CD4-positive, alpha-beta T cell treated with Interleukin-15 for 1 hour (primary cell): ENCODE measurements around the gene C10orf71.

Source experiments
- DNase-seq: peaks from one replicate; pipeline ENCODE4 v3.0.0-alpha.2; 2020

Gene C10orf71

GRCh38 chr10:49294731-49295130, 4.2 kb upstream of the C10orf71 start:
- DNase-seq = no peak

- no peak for DNase-seq
Measured at GRCh38 chr10:49295297-49295696, 3.7 kb upstream of the C10orf71 start.

DNA sequence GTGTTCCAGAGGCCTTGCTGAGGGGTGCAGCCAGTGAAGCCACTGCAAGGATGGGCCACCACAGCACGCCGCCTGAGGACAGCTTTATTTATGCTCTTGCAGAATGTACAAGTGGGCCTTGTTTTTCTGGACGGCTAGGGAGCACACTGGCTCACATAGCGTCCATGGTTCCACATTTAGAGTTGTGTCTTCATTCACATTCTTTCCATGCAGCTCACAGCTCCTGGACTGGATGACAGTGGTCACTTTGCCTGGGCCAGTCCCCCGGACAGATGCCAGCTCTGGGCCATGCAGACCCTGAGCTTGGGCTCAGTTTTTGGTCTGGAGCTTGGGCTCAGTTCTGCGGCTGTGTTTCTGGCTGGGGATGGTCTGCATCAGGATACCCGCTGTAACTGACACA, 2.6 kb upstream of the C10orf71 start:
- DNase-seq = no peak

DNA sequence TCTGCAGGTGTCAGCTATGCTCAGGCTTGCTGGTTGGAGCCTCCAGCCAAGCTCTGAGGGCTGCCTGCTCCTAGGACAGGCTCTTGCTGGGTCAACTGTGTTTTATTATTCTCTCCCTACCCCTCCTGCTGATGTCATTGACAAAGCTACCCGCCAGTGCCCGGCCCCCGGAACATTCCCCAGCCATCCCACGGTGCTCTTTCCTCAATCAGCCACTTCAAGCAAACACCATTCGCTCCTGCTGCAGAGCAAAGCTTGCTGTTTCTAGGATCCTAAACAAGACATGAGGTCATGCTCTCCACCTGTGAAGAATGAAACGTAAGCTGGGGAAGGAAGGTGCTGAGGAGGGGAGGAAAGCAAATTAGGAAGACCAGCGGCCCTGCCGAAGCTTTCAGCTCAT, 2.1 kb upstream of the C10orf71 start:
- no peak for DNase-seq

GRCh38 chr10:49297818-49298670, 926 bp upstream of the C10orf71 start:
- no peak for DNase-seq

DNA sequence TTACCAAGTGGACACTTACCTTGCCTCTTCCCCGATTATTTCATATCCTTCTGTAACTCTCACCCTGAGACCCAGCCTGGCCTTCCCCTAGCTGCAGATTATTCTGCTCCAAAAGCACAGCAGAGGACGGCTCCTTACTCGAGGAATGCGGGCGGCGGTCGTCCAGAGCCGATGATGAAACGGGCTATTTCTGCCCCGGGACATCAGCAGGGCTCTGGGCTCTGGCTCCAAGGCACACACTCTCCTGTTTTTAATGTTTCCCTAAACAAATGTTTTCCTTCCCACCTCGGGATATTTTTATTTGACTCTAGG, 343 bp upstream of the C10orf71 start:
- DNase-seq = no peak

- no peak for DNase-seq
Measured at GRCh38 chr10:49299816-49300139, 808 bp downstream of the C10orf71 start.

DNA sequence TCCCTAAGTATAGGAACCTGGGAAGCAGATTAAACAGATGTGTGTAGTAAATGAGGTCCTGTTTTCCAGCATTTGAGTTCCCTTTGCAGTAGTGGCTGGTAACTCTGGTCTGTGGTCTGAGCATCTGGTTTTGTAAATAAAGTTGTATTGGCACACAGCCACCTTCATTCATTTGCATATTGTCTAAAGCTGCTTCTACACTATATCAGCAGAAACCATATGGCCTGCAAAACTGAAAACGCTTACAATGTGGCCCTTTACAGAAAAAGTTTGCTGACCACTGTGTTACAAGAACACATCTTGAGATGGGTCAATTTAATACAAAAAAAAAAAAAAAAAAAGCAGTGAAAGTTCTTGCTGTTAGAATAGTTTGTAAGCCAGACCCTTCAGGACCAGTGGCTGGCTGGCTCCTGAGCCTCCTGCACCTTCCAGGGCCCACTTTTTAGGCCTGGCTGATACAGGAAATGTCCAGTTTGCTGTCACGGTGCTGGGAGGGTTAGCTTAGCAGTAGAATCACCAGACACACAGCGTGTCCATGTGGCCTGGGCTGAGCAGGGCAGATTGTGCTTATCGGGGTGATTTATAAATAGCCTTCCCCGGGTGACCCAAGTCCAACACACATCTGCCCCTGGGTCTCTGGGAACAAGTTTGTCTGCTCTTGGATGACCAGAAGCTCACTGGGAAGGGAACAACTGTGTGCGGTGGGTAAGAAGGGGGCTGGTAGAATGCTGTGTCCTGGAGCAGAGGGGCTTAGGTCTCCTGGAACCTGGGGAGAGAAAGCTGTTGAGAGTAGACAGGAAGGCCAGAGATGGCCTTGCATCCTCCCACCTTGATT, 1.4 kb downstream of the C10orf71 start:
- DNase-seq = no peak

DNA sequence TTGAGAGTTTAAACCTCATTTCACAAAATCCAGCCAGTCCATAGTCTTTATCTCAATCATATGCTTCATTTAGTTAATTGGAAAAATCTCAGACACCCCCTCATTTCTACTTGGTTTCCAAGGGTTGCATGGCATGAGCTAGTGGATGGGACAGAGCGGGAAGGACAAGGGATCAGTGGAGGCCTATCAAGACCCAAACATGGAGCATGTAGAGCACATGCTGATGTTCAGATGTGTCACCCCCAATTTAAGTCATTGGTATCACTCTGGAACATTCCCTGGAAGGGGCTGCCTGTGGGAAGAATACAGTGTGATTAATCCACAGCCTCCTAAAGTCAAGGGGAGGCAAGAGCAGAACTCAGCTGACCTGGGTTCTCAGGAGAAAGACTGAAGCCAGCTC, 2.3 kb downstream of the C10orf71 start:
- DNase-seq = no peak

DNA sequence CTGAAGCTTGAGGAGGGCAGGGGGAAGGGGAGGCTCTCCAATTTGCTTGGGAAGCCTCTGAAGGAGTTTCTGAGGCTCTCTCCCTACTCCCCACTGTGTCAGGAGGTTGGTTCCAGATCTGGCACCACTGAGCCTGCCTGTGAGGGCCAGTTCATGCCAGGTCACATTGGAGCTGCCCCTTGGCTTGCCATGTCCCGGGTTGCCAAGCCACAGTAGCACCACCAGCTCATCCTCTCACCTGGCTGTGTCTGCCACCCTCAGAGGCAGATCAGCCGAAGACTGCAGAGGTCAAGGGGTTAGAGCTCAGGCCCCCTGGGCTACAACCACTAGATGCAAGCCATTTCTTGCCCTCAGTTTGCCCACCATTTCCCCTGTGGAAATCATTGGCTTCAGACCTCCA, 3.1 kb downstream of the C10orf71 start:
- DNase-seq = no peak

- no peak for DNase-seq
Measured at GRCh38 chr10:49303711-49304110, 4.7 kb downstream of the C10orf71 start.

DNA sequence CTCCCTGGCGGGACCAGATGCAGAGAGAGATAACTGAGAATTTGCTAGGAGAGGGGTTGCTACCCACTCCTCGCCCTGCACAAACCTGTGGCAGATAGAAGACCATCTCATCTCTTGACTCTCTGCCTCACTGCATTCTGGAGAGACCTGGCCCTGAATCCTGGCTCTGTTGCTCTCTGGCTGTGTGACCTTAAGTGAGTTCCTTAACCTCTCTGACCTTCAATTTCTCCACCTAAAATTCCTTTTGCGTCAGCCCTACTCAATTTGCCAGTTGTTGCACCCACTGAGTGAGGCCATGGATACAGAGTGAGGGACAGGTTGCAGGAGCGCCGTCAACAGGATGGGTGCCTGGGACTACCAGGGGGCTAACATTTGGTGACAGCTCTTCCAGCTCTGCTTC, 5.2 kb downstream of the C10orf71 start:
- no peak for DNase-seq

DNA sequence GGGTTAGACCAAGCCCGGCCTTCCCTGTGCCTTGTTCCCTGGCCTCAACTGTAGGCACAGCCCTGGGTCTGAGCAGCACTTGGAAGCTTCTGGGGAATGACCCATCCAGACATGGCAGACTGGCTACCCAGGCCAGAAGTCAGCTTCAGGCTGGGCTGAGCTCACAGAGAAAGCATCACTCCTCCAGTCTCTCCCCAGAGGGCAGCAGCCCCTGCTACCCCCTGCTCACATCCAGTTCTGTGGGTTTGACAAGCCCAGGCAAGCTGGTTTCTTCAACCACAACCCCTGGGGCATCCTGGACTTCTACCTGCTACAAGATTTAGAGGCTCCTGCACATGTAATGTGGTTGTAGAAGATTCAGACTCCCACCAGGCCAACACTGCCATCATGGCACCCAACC, 9.0 kb downstream of the C10orf71 start:
- DNase-seq = no peak

- DNase-seq = no peak
Measured at GRCh38 chr10:49308881-49309280, 9.9 kb downstream of the C10orf71 start.

GRCh38 chr10:49309691-49310411, 10.9 kb downstream of the C10orf71 start:
- no peak for DNase-seq

GRCh38 chr10:49310460-49310859, 11.5 kb downstream of the C10orf71 start:
- DNase-seq = peak; percentile 57

DNA sequence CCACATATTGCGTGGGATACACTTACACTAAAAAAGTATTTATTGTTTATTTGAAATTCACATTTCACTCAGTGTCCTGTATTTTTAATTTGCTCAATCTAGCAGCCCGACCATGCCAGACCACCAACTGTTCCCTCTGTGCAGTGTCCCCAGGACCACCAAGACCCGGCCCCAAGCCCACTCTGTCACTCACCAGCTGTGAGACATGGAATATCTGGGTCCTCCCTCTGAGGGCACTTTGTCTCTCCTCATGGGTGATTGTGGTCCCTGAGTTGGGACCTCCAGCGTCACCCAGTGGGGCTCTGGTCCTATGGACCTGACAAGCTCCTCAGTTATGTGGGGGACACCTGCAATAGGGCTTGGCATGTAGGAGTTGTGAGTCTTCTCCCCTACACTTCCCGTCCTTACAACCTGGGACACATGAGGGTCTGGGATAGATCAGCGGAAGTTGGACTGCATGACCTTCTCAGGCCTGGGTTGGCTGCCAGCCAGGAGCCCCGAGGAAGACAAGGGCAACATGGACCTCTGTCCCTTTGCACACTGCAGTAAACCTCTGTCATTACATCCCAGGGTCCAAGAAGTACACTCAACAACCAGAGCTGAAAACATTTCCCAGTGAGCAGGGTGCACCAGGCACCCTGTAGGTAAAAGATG, 12.1 kb downstream of the C10orf71 start:
- no peak for DNase-seq

- DNase-seq = no peak
Measured at GRCh38 chr10:49311555-49312236, 12.7 kb downstream of the C10orf71 start.

DNA sequence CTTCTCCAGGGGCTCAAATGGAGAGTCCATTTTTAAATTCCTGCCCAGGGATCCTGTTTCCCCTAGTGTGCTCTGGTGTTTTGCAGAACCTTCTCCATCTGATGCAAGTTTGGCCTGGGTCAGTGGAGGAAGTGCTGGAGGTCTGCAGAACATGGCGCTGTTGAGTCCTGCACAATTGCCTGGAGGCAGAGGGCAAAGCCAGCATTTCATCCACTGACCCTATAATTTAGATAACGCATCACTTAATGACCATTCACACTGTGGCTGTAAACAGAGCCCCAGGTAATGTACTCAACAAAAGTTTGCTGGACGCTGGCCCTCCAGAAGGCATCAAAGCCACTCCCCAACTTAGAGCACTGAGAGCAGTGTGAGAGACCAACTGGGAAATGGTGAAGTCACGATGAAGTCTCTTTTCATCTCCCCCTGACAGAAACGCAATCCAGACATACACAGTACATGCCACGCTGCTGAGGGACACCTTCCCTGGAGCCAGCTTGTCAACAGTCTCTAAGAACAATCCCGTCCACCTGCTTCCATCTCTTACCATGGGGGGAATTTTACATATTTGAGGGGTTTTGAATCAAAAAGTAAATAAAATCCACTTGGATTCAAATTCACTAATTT, 13.4 kb downstream of the C10orf71 start:
- no peak for DNase-seq

- DNase-seq = no peak
Measured at GRCh38 chr10:49313501-49314070, 14.6 kb downstream of the C10orf71 start.

- no peak for DNase-seq
Measured at GRCh38 chr10:49314806-49315205, 15.8 kb downstream of the C10orf71 start.

DNA sequence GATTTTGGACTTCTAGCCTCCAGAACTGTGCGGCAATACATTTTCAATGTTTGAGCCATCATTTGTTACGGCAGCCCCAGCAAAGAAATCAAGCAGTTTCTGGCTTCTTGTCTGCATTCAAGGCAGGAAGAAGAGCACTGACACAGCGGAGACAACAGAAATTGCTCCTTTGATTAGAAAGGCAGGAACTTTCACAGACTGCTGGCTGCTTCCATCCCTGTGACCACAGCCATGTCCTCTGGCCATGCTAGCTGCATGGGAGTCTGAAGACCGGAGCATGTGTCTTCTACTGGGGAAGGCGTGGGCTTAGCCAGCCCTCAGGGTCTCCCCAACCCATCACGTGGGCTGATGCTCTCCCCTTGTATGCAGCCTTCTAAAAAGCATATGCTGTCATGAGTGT, 19.1 kb downstream of the C10orf71 start:
- DNase-seq = no peak
